ES-I3 (cell line): ENCODE measurements around the gene GAS7.

Experiments used
- H3K36me3 ChIP-seq: 2 replicates; pipeline ENCODE4 v1.6.1; 2013; ENCODE audit warnings: mild to moderate bottlenecking, low read length, control low read depth, moderate library complexity; ENCODE audit not compliant: insufficient read depth
- H3K4me1 ChIP-seq: 2 replicates; pipeline ENCODE4 v1.6.1; 2013; ENCODE audit warnings: mild to moderate bottlenecking, control low read depth, low read length; ENCODE audit not compliant: insufficient read depth
- H3K9ac ChIP-seq: 2 replicates; pipeline ENCODE4 v1.6.1; 2013; ENCODE audit warnings: low read depth, mild to moderate bottlenecking, low read length, moderate library complexity
- H3K9me3 ChIP-seq: 2 replicates; pipeline ENCODE4 v1.6.1; 2013; ENCODE audit warnings: mild to moderate bottlenecking, low read length, moderate library complexity; ENCODE audit not compliant: control insufficient read depth, insufficient read depth

GAS7 gene

GRCh38 chr17:9957244-9957643 lies 241.2 kb downstream of the GAS7 start:
- Histone ChIP-seq H3K9me3 (no peaks in the 10 kb centered on the region), H3K36me3 (no peaks in the 10 kb centered on the region), H3K4me1 (no peaks in the 10 kb centered on the region), H3K9ac (no peak overlapping the region)

DNA sequence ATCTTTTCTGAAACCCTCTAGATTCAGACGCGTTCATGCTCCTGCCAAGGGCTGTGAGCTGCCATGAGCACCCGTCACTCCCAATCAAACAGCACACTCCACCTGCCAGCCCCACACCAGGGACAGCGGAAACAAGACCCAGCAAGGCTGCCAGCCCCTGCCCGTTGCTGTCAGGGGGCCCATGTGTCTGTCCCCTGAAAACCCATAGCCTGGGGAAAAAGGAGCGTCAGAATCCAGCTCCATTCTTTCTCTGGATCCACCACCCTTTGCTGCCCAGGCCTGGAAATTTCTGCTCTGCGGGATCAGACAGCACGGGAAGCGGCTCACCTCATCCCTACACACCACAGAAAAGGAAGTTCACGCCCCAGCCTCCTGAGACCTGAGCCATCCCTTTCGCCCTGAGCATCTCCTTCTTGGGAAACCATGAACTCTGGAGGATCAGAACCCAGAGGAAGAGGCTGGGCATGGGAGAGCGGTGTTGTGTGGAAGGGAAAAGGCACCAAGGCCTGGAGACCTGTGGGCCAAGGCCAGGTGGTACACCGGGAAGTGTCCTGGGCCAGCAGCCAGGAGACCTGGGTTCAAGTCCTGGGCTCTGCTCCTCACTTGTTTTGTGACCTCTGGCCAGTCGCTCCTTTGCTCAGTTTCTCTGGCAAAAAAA lies 241.8 kb downstream of the GAS7 start:
- H3K9me3 ChIP-seq: no peaks in the 10 kb centered on the region
- no peak overlapping the region for H3K9ac ChIP-seq
- no peaks in the 10 kb centered on the region for H3K4me1 ChIP-seq
- no peaks in the 10 kb centered on the region for H3K36me3 ChIP-seq

- Histone ChIP-seq H3K36me3 (no peaks in the 10 kb centered on the region), H3K9ac (no peak overlapping the region), H3K4me1 (no peaks in the 10 kb centered on the region), H3K9me3 (no peaks in the 10 kb centered on the region)
Measured at GRCh38 chr17:9953492-9953891, 244.9 kb downstream of the GAS7 start.

DNA sequence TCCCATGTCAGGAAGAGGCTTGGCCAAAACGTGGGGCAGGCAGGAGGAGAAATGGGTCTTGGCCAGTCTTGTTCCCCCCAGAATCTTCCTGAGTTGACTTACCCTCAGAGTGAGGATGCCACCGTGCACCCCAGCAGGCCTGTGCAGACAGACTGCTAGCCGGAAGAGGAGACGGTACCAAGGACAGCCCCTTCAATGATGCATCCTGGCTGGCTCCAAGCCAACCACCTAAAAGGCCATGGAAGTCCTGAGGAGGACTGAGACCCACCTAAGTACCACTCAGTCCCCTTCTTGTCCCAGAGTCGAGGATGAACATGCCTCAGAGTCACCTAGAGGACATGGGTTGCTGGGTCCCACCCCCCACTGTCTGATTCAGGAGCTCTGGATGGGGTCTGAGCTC lies 246.6 kb downstream of the GAS7 start:
- no peaks in the 10 kb centered on the region for H3K4me1 ChIP-seq
- no peaks in the 10 kb centered on the region for H3K9me3 ChIP-seq
- H3K36me3 ChIP-seq: no peaks in the 10 kb centered on the region
- H3K9ac ChIP-seq: no peak overlapping the region

DNA sequence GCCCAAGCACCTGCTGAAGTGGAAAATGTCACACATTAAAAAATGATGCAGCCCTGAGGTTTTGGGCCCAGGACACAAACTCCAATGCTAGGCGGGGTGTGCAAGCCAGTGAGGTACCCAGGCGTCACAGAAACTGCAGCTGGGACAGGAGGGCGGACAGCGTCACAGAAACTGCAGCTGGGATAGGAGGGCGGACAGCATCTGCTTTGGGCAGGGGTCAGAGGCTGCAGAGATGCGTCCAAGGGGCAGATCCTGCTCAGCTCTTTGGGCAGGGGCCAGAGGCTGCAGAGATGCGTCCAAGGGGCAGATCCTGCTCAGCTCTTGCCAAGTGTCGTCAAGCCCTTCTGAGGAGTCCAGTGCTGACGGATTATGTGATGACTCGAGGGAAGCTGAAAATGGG lies 249.5 kb downstream of the GAS7 start:
- Histone ChIP-seq H3K36me3 (no peaks in the 10 kb centered on the region), H3K9ac (no peak overlapping the region), H3K4me1 (no peaks in the 10 kb centered on the region)

GRCh38 chr17:9944704-9945103 lies 253.7 kb downstream of the GAS7 start:
- no peaks in the 10 kb centered on the region for H3K36me3 ChIP-seq
- H3K4me1 ChIP-seq: no peaks in the 10 kb centered on the region
- no peaks in the 10 kb centered on the region for H3K9me3 ChIP-seq

More for the DNA sequence above, 249.5 kb downstream of the GAS7 start:
- H3K9me3 ChIP-seq: no peaks in the 10 kb centered on the region

DNA sequence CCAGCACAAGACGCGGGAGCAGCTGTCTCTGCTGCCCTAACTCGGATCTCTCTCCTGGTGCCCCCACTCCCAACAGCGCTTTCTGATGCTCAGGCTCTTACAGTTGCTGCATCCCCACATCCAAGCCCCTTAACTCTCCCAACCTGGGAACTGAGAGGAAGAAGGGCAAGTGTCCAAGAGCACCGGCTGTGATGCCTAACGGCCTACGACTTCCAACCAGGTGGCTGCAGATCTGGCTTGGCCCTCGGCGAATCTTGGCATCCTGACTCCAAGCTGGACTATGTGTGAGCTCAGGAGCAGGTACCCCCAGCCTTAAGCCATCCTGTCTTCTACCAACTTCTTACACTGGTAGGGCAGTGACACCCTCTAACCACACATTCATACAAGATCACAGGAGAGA lies 255.1 kb downstream of the GAS7 start:
- Histone ChIP-seq H3K9ac (no peak overlapping the region), H3K9me3 (no peaks in the 10 kb centered on the region), H3K4me1 (no peaks in the 10 kb centered on the region), H3K36me3 (no peaks in the 10 kb centered on the region)

More at GRCh38 chr17:9944704-9945103, 253.7 kb downstream of the GAS7 start:
- H3K9ac ChIP-seq: no peak overlapping the region

GRCh38 chr17:9942885-9943284 lies 255.5 kb downstream of the GAS7 start:
- H3K36me3 ChIP-seq: no peaks in the 10 kb centered on the region
- no peaks in the 10 kb centered on the region for H3K9me3 ChIP-seq

GRCh38 chr17:9941305-9941704 lies 257.1 kb downstream of the GAS7 start:
- Histone ChIP-seq H3K9me3 (no peaks in the 10 kb centered on the region), H3K36me3 (no peaks in the 10 kb centered on the region), H3K9ac (no peak overlapping the region), H3K4me1 (no peaks in the 10 kb centered on the region)

More at GRCh38 chr17:9942885-9943284, 255.5 kb downstream of the GAS7 start:
- H3K9ac ChIP-seq: no peak overlapping the region
- no peaks in the 10 kb centered on the region for H3K4me1 ChIP-seq

GRCh38 chr17:9940841-9941240 lies 257.6 kb downstream of the GAS7 start:
- Histone ChIP-seq H3K4me1 (no peaks in the 10 kb centered on the region), H3K9me3 (no peaks in the 10 kb centered on the region), H3K36me3 (no peaks in the 10 kb centered on the region), H3K9ac (no peak overlapping the region)

DNA sequence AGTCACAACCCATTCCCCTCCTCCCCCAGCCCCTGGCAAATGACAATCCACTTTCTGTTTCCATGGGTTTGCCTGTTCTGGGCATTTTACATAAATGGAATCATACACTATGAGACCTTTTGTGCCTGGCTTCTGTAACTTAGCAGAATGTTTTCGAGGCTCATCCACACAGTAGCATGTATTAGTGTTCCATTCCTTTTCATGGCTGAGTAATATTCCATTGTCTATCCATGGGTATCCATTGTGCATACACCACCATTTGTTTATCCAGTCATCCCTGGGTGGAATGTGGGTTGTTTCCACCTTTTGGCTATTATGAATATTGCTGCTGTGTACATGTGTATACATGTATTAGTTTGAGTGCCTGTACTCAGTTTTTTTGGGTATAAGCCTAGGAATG lies 259.6 kb downstream of the GAS7 start:
- Histone ChIP-seq H3K36me3 (no peaks in the 10 kb centered on the region), H3K4me1 (no peaks in the 10 kb centered on the region), H3K9me3 (no peaks in the 10 kb centered on the region), H3K9ac (no peak overlapping the region)

- Histone ChIP-seq H3K4me1 (no peaks in the 10 kb centered on the region), H3K9me3 (no peaks in the 10 kb centered on the region), H3K36me3 (no peaks in the 10 kb centered on the region), H3K9ac (no peak overlapping the region)
Measured at GRCh38 chr17:9937901-9938300, 260.5 kb downstream of the GAS7 start.

DNA sequence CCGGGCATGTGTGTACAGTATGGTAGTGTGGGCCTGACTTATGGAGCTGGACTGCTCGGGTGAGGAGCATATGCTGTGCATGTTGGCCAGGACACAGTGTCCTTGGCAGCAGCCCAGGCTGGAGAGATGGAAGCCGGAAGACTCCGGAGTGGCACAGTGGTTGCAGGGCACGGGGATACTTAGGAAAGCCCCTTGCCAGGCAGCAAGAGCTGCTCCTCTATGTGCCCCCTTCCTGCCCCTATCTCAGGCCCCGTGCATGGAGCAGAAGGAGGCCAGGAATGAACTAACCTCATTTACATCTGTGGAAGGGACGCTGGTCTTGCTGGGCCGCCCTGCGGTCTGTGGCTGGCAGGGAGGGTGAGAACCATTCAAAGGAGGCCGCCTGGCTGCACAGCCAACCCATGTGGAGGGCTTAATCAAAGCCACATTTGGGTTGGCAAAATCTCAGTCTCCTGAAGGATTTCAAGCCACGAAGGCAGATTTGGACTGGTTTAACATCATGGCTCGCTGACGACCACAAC lies 261.1 kb downstream of the GAS7 start:
- H3K36me3 ChIP-seq: no peaks in the 10 kb centered on the region
- H3K9ac ChIP-seq: no peak overlapping the region
- no peaks in the 10 kb centered on the region for H3K9me3 ChIP-seq
- H3K4me1 ChIP-seq: no peaks in the 10 kb centered on the region

GRCh38 chr17:9936095-9936494 lies 262.3 kb downstream of the GAS7 start:
- Histone ChIP-seq H3K4me1 (no peaks in the 10 kb centered on the region), H3K9ac (no peak overlapping the region), H3K36me3 (no peaks in the 10 kb centered on the region), H3K9me3 (no peaks in the 10 kb centered on the region)

GRCh38 chr17:9935408-9935807 lies 263.0 kb downstream of the GAS7 start:
- no peaks in the 10 kb centered on the region for H3K36me3 ChIP-seq

More at GRCh38 chr17:9935408-9935807, 263.0 kb downstream of the GAS7 start:
- H3K9ac ChIP-seq: no peak overlapping the region
- H3K4me1 ChIP-seq: no peaks in the 10 kb centered on the region
- H3K9me3 ChIP-seq: no peaks in the 10 kb centered on the region
